Activated gamma-delta T cell treated with anti-CD3 and anti-CD28 coated beads, Interleukin-2, amount 50 U/mL, for 16 hours (primary cell): ENCODE measurements around the gene SPDYE6.
"Not testable (repeated sequence)": the region's sequence is repeated elsewhere in the genome, so short reads cannot be mapped to it uniquely, and the experiment has no call there.

ENCODE experiments used
- DNase-seq: peaks from one replicate; pipeline ENCODE4 v3.0.0-alpha.2; 2020; ENCODE audit warnings: low read depth

SPDYE6 gene

DNA sequence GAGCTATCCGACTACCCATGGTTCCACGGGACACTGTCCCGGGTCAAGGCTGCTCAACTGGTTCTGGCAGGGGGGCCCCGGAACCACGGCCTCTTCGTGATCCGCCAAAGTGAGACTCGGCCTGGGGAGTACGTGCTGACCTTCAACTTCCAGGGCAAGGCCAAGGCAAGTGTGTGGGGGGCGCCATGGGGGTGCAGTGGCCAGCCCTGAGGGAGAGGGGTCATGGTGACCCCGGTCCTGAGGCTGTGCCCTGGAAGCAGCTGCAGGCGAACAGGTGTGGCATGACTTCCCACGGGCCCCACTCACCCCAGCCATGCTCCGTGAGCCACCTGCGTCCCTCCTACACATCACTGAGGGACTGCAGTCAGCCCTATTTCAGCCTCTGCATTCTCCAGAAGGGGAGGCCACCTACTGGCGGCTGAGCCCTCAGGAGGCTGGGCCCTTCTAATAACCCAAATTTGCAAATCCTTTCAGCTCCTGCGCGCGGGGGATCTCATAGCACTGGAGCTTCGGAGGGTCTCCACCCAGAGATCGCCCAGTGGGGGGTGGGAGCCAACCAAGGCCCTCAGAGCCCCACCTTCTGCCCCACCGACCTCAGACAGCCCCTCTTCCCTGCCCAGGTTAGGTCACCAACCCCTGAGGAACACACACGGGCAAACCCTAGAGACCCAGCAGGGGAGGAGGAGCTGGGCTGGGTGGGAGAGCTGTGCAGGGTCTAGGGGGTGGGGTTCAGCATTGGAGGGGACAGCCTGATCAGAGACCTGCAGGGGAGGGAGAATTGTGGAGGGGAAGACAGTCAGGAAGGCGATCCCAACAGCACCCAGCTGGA lies 38.8 kb downstream of the SPDYE6 start:
- DNase-seq = no peak

DNA sequence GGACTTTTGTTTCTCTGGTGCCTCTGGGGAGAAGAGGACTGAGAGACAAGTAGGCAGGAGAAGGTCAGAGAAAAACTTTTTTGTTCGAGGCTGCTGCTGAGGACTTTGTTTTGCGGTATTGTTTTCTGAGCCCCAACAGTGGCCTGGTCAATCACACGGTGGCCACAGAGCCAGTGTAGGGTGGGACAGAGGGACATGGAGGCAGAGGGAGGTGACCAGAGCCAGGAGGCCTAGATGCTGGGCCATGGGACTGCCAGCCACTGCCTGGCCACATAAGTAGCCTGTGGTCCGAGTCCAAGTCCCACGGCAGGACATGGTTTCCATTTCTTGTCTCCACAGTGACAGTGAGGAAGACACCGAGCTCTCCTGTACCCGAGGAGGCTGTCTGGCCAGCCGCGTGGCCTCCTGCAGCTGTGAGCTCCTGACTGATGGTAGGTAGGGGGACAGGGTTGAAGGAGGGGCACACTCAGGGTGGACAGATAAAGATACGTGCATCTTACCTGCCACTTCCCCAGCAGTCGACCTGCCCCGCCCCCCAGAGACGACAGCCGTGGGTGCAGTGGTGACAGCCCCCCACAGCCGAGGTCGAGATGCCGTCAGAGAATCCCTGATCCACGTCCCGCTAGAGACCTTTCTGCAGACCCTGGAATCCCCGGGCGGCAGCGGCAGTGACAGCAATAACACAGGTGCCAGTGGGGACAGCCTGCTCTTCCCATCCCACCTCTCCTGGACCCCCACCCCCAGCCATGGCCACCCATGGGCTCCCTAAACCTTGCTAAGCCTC lies 42.1 kb downstream of the SPDYE6 start:
- DNase-seq = no peak

DNA sequence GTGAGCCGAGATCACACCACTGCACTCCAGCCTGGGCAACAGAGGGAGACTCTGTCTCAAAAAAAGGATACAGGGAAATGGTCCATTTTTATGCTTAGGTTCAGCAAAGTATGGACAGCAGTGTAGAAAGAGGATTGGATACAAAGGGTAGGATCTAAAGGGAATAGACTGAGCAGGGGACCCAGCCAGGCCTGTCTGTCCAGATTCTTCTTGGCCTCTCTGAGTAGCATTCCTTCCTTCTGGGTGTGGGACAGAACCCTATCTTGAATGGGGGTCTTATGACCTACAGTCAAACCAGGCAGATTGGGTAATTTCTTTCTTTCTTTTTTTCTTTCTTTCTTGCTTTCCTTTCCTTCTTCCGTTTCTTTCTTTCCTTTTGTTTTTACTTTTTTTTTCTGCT lies 43.9 kb downstream of the SPDYE6 start:
- DNase-seq = no peak

DNA sequence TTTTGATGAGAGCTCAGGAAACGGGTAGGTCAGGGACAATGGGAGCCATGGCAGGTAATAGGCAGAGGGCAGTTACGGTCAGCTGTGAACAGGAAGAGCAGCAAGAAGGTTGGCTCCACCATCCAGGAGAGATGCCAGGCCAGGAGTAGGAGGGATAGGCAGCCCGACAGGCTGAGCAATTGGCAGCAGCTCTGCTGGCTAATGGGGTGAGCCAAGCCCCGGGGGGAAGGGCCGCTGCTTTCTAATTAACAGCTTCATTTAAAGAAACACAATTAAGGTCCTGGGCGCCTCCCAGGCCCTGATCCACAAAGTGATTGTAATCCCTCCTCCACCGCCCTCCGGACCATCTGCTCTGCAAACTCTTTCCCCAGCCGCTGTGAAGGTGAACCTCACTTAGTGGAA lies 45.8 kb downstream of the SPDYE6 start:
- DNase-seq = no peak

DNA sequence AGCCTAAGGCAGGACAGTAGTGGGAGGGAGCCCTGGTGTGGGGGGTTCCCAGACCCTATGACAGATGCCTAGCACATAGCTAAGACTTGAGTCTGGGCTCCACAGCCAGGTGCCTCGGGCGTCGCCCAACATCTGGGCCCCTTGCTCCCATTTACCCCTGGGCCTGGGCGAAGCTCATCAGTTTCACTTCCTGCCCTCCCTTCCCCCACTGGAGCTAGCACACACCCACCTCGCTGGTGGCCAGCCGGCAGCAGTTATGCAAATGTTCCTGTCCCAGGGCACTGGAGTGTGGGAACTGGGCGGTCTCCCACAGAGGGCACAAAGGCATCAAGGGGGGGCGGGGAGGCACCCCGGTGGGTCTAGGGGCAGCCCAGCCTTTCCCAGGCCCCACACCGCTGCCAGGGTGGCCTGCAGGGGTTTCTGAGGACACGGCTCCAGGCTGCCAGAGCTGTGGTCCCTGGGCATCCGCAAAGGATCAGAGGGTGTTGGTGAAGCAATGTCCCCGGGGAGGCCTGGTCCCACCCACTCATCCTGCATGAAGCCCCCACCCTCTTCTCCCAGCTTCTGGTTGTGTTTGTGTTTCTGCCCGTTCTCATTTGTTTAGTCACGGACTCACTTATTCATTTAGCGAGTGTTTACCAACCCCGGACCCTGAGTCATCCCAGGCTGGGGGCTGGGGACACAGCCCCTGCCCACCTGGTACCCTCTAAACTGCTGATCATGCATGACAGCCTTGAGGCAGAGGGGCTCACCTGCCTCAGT lies 49.1 kb downstream of the SPDYE6 start:
- DNase-seq = no peak

DNA sequence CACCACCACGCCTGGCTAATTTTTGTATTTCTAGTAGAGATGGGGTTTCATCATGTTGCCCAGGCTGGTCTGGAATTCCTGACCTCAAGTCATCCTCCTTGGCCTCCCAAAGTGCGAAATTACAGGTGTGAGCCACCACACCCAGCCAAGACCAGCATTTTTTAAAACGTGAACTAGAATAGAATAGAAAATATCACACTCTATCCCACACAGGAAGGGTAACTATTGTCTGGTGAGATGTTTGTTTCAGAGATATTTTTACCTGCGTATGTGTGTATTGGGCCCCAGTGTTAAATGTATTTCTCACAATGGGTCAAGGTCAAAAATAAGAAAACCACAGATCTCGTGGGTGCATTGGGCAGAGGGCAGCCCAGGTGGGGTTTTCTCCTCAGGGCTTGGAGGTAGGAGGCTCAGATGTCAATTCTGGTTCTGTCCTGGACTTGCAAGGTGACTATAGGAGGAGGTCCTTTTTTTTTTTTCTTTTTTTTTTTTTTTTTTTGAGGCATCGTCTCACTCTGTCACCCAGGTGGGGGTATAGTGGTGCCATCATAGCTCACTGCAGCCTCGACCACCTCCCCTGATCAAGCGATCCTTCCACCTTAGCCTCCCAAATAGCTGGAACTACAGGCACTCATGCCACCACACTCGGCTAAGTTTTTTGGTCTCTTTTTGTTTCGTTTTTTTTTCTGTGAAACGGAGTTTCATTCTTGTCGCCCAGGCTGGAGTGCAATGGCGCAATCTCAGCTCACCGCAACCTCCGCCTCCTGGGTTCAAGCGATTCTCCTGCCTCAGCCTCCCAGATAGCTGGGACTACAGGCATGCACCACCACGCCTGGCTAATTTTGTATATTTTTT lies 50.6 kb downstream of the SPDYE6 start:
- DNase-seq = no peak

DNA sequence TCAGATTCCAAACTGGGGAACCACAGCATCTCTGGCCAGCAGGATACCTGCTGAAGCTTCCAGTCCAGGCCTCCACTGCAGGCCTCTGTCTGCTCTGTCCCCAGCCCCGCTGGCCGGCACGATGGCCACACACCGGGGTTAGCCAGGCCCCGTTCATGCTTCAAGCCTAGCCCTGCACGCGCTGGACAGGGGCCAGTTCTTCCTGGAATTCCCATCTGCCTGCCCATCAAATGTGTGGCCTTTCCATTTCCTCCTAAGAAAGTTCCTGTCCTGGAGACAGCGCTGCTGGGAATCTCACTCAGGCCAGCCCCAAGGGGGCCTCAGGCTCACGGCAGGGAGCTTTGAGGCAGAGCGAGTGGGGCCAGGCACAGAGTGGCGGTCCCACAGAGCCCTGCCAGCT lies 51.6 kb downstream of the SPDYE6 start:
- DNase-seq = no peak

DNA sequence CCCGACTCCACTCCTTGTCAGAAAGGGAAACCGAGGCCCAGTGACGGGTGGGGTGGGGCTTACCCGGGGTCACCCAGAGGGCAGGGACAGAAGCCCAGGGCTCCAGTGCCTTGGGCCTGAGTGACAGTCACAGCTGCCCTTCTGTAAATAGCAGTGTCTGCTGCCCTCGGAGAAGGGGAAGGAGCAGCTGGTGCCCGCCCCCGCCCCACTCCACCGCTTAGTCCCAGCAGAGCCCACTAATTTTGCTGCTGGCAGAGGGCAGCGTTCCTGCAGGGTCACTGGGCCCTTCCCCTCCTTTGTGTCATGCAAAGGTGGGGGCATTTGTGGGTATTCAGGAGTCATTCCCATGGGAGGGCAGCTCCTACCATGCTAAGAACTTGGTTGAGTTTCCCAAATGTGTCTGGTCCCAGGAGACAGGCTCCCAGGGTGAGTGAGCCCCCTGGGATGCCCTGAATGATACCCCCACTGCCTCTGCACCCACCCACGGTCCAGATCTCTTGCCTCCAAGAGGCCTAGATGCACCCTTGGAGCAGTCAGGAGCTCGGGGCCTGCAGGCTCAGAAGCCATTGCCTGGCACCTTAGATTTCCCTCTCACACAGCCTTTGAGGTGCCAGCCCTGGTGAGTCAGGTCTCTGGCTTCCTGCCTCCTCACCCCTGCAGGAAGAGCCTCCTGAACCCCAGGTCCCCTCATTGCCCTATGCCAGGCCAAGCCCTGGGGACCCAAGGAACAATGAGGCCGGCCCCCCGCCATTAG lies 52.4 kb downstream of the SPDYE6 start:
- DNase-seq = no peak

DNA sequence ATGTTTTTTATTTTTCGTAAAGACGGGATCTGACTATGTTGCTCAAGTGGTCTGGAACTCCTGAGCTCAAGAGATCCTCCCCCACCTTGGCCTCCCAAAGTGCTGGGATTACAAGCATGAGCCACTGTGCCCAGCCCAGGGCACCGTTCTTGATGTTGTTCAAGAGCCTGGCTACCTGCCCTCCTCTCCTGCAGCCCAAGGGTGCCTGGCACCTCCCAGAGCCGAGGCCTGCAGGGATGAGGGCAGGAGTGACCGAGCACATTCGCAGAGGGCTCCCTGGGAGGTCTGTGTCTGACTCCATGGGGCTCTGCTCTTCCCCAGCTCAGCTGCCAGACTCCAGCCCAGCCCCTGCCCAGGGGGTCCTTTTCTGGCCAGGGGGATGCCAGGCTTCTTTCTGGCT lies 54.2 kb downstream of the SPDYE6 start:
- no peak for DNase-seq

DNA sequence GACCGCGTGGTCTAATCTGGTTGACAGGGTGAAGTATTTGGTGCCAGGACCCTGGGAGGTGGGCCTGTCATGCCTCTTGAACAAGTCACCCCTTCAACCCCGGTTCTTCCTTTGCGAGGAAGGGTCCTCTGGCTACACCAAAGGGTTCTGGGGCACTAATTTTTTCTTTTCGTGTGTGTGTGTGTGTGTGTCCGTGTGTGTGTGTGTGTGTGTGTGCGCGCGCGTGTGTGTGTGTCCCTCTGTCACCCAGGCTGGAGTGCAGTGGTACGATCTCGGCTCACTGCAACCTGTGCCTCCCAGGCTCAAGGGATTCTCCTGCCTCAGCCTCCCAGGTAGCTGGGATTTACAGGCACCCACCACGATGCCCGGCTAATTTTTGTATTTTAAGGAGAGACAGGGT lies 54.9 kb downstream of the SPDYE6 start:
- not testable (repeated sequence) for DNase-seq

DNA sequence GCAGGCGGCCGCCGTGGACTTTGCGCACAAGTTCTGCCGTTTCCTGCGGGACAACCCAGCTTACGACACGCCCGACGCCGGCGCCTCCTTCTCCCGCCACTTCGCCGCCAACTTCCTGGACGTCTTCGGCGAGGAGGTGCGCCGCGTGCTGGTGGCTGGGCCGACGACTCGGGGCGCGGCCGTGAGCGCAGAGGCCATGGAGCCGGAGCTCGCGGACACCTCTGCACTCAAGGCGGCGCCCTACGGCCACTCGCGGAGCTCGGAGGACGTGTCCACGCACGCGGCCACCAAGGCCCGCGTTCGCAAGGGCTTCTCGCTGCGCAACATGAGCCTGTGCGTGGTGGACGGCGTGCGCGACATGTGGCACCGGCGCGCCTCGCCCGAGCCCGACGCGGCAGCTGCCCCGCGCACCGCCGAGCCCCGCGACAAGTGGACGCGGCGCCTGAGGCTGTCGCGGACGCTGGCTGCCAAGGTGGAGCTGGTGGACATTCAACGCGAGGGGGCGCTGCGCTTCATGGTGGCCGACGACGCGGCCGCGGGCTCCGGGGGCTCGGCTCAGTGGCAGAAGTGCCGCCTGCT lies 55.5 kb downstream of the SPDYE6 start:
- DNase-seq = no peak

DNA sequence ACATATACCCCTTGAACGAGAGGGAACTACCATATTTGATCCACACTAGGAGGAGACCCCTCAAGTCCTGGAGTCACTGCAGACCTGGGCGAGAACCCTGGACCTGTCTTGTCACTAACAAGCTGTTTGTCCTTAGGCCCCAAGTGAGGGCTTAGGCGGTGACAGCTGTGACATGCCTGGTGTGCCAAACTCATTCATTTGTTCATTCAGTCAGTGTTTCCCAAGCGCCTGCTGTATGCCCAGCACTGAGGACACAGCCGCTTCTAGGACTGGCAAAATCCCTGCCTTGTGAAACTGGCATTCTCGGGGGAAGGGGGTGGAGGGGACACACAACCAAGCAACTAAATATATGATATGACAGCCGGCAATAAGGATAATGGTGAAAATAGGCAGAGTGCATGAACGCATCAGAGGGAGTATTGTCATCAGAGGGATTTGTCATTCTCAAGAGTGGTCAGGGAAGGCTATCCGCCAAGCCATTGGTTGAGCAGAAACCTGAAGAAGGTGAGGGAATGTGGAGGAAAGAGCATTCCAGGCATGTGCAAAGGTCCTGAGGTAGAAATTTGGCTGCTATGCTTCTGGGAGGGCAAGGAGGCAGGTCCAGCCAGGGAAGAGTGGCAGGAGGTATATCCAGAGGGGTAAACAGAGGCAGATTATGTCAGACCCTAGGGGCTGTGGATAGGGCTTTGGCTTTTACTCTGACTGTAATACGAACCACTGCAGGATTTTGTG lies 58.6 kb downstream of the SPDYE6 start:
- no peak for DNase-seq

DNA sequence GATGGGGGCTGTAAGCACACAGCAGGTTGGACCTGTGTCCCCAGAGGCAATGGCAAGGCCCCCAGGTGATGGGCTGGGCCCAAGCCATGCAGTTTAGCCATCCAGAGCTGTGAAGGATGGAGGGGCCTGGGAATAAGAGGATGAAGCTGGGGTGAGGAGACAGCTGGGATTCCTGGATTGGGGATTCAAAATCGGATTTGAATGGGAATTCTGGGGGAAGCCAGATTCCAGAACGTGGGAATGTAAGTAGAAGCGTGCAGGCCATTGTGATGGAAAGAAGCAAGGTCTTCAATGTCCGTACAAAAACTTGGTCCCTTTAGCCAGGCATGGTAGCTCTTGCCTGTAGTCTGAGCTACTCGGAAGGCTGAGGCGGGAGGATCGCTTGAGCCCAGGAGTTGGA lies 59.7 kb downstream of the SPDYE6 start:
- DNase-seq = no peak

DNA sequence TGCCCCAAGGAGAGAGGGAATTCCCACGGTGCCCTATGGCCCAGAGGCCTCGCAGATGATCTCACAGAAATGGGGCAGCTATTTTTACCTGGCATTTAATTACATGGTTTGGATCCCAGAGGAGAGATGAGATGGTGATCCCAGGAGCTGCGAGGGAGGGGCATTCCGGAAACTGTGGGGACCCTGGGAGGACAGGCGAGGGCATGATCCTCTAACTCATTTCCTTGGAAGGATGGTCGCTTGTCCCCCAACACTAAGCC lies 60.1 kb downstream of the SPDYE6 start:
- no peak for DNase-seq
